Placental pericyte (primary cell): ENCODE data around the gene CDH9. TPM values are rescaled to one million over a fixed set of nuclear protein-coding genes. Genes with fewer than 3 reads are reported as not detected.

Source experiments
- total RNA-seq: library from RNA; depleted of rRNA; stranded (reverse); fragments of >200 nt; gene quantifications from 2 replicates; pipeline ENCODE4 v1.2.3, GENCODE V29; 2012

CDH9 gene
- not detected in 2 replicates for total RNA-seq

DNA sequence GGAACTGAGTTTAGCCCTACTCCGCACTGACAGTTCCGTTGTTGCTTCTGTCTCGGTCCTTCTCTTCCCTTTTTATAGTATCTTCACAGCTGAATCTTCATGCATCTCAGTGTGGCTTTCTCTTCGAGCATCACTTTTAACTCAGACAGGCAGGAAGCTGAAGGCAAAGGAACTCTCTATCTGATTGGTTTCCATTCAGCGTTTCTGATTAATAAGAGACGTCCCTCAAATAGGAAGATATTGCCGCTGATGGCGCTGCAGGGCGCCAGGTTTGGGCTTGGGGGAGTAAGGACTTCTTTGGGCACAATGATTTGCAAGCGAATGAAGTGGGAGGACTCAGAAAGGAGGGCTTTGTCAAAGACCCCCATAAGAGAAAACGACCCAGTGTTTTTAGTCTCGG is at the start of gene CDH9:
CDH9 (minus strand) TSS at position 111 of the 400 bp plus-strand sequence. CDS start 50,253 bp downstream, outside the sequence.

